Panc1 (cell line): ENCODE data around the gene OR6T1.

ENCODE experiments used
- POLR2AphosphoS5 ChIP-seq: IDR thresholded peaks from 2 replicates; pipeline ENCODE4 v1.6.1; 2012; ENCODE audit warnings: mild to moderate bottlenecking, low read depth, low read length, moderate library complexity
- SIN3A ChIP-seq: IDR thresholded peaks from 2 replicates; pipeline ENCODE4 v1.6.1; 2012; ENCODE audit warnings: low read depth, mild to moderate bottlenecking, low read length, moderate library complexity, borderline replicate concordance; ENCODE audit not compliant: insufficient read depth
- TF ChIP-seq, protein P1 (sequence below): fragments of 450-650 bp; IDR thresholded peaks from 2 replicates; pipeline ENCODE4 v1.5.1; 2017; ENCODE audit warnings: mild to moderate bottlenecking
- TF ChIP-seq, protein P2 (sequence below), 2 experiments: IDR thresholded peaks; 2 replicates each; pipeline ENCODE4 v1.6.1; 2011 to 2012; ENCODE audit warnings: low read depth in 2 of 2, control low read depth in 1 of 2, low read length in 1 of 2, mild to moderate bottlenecking in 1 of 2, moderate library complexity in 1 of 2; ENCODE audit not compliant: insufficient read depth in 1 of 2

DNA sequence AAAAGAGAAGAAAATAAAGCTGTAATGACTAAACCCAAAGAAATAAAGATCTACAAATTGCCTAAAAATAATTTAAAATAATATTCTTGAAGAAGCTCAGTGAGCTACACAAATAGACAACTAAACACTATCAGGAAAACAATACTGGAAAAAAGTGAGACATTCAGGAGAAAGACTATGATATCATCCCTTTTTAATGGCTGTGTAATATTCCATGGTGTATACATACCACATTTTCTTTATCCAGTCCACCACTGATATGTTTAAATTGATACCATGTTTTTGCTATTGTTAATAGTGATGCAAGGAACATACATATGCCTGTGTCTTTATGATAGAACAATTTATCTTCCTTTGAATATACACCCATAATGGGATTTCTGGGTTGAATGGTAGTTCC is 13.1 kb upstream of the OR6T1 start:
- TF ChIP-seq, protein P1, sequence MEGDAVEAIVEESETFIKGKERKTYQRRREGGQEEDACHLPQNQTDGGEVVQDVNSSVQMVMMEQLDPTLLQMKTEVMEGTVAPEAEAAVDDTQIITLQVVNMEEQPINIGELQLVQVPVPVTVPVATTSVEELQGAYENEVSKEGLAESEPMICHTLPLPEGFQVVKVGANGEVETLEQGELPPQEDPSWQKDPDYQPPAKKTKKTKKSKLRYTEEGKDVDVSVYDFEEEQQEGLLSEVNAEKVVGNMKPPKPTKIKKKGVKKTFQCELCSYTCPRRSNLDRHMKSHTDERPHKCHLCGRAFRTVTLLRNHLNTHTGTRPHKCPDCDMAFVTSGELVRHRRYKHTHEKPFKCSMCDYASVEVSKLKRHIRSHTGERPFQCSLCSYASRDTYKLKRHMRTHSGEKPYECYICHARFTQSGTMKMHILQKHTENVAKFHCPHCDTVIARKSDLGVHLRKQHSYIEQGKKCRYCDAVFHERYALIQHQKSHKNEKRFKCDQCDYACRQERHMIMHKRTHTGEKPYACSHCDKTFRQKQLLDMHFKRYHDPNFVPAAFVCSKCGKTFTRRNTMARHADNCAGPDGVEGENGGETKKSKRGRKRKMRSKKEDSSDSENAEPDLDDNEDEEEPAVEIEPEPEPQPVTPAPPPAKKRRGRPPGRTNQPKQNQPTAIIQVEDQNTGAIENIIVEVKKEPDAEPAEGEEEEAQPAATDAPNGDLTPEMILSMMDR: no peak
- TF ChIP-seq POLR2AphosphoS5 (no peak), SIN3A (no peak)
- TF ChIP-seq, protein P2, sequence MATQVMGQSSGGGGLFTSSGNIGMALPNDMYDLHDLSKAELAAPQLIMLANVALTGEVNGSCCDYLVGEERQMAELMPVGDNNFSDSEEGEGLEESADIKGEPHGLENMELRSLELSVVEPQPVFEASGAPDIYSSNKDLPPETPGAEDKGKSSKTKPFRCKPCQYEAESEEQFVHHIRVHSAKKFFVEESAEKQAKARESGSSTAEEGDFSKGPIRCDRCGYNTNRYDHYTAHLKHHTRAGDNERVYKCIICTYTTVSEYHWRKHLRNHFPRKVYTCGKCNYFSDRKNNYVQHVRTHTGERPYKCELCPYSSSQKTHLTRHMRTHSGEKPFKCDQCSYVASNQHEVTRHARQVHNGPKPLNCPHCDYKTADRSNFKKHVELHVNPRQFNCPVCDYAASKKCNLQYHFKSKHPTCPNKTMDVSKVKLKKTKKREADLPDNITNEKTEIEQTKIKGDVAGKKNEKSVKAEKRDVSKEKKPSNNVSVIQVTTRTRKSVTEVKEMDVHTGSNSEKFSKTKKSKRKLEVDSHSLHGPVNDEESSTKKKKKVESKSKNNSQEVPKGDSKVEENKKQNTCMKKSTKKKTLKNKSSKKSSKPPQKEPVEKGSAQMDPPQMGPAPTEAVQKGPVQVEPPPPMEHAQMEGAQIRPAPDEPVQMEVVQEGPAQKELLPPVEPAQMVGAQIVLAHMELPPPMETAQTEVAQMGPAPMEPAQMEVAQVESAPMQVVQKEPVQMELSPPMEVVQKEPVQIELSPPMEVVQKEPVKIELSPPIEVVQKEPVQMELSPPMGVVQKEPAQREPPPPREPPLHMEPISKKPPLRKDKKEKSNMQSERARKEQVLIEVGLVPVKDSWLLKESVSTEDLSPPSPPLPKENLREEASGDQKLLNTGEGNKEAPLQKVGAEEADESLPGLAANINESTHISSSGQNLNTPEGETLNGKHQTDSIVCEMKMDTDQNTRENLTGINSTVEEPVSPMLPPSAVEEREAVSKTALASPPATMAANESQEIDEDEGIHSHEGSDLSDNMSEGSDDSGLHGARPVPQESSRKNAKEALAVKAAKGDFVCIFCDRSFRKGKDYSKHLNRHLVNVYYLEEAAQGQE (IDR thresholded peaks at IDR 0.05; ENCODE audit: insufficient read depth in 1 of 2, low read depth in 2 of 2, low read length in 1 of 2): no peak
